Activated CD8-positive, alpha-beta T cell treated with anti-CD3 and anti-CD28 coated beads for 36 hours (primary cell): ENCODE results near the gene PPIF. TPM values are rescaled to one million over a fixed set of nuclear protein-coding genes. Genes with fewer than 3 reads are reported as not detected.

Source experiments
- ATAC-seq: fragments of 200-7000 bp; cut with Tn5 transposase; one replicate; pipeline ENCODE4 v1.10.0; 2021; ENCODE audit warnings: mild to moderate bottlenecking, moderate library complexity
- CTCF ChIA-PET: fragments of 350-600 bp; sonication (Branson Sonifier 250); formaldehyde crosslinking; loops from one replicate; lab custom pipeline; 2021; ENCODE audit warnings: antibody characterized with exemption; lab: Charles Lee
- POLR2A ChIA-PET: fragments of 350-600 bp; sonication (Branson Sonifier 250); formaldehyde crosslinking; loops from one replicate; lab custom pipeline; 2021; ENCODE audit warnings: antibody characterized with exemption; lab: Charles Lee
- DNase-seq: peaks from one replicate; pipeline ENCODE4 v3.0.0-alpha.2; 2020
- H3K27ac Mint-ChIP-seq: one replicate; pipeline ENCODE4 v1.8.0; 2021; ENCODE audit warnings: mild to moderate bottlenecking, mixed read lengths
- H3K27me3 Mint-ChIP-seq: one replicate; pipeline ENCODE4 v1.8.0; 2021; ENCODE audit warnings: mixed read lengths
- H3K36me3 Mint-ChIP-seq: one replicate; pipeline ENCODE4 v1.8.0; 2021; ENCODE audit warnings: low read depth, mixed read lengths
- H3K4me1 Mint-ChIP-seq: one replicate; pipeline ENCODE4 v1.8.0; 2021; ENCODE audit warnings: low read depth, mixed read lengths
- H3K4me3 Mint-ChIP-seq: one replicate; pipeline ENCODE4 v1.8.0; 2021; ENCODE audit warnings: mild to moderate bottlenecking, moderate library complexity, mixed read lengths
- H3K9me3 Mint-ChIP-seq: one replicate; pipeline ENCODE4 v1.8.0; 2021; ENCODE audit warnings: mixed read lengths
- intact Hi-C: fragments of 100-400 bp; cut with micrococcal nuclease; formaldehyde crosslinking; loops from one replicate; pipeline ENCODE4 v1.10.0; 2022
- total RNA-seq, 2 experiments: library from RNA; stranded (reverse); gene quantifications; one replicate each; pipeline ENCODE4 v1.2.3, GENCODE V29; 2021
- TF ChIP-seq, protein P1 (sequence below): fragments of 200-600 bp; IDR thresholded peaks from one replicate; pipeline ENCODE4 v1.8.0; 2022; ENCODE audit warnings: antibody characterized with exemption, mild to moderate bottlenecking

PPIF gene
- total RNA-seq, 2 experiments from 2014 or later, result 81.5 to 88.6 TPM

DNA sequence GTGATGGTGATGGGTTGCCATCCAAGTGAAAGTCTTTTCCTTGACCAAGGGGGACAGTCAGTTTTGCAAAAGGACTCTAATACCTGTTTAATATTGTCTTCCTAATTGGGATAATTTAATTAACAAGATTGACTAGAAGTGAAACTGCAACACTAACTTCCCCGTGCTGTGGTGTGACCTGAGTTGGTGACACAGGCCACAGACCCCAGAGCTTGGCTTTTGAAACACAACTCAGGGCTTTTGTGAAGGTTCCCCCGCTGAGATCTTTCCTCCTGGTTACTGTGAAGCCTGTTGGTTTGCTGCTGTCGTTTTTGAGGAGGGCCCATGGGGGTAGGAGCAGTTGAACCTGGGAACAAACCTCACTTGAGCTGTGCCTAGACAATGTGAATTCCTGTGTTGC, 6.9 kb downstream of the PPIF start:
- intact Hi-C loops, result loop anchor here (5.0 kb wide), 1 partner anchor 37 kb away; no protein-coding TSS in a partner anchor
- ChIA-PET POLR2A (interaction anchor here (0.9 to 13.2 kb wide), 8 partner anchors 8 to 106 kb away, joined by 3 to 155 read pairs (median 4); no protein-coding TSS in a partner anchor), CTCF (interaction anchor here (1.2 to 1.7 kb wide), 2 partner anchors 12 to 20 kb away, joined by 3 to 5 read pairs; no protein-coding TSS in a partner anchor)
- no peaks in the 10 kb centered on the region for H3K27me3 Mint-ChIP-seq
- no peak for ATAC-seq
- H3K27ac Mint-ChIP-seq, result peak overlapping the region; percentile 36
- peaks cover 69% of the 10 kb centered on the region for H3K36me3 Mint-ChIP-seq
- DNase-seq, result peak; percentile 46
- TF ChIP-seq, protein P1, sequence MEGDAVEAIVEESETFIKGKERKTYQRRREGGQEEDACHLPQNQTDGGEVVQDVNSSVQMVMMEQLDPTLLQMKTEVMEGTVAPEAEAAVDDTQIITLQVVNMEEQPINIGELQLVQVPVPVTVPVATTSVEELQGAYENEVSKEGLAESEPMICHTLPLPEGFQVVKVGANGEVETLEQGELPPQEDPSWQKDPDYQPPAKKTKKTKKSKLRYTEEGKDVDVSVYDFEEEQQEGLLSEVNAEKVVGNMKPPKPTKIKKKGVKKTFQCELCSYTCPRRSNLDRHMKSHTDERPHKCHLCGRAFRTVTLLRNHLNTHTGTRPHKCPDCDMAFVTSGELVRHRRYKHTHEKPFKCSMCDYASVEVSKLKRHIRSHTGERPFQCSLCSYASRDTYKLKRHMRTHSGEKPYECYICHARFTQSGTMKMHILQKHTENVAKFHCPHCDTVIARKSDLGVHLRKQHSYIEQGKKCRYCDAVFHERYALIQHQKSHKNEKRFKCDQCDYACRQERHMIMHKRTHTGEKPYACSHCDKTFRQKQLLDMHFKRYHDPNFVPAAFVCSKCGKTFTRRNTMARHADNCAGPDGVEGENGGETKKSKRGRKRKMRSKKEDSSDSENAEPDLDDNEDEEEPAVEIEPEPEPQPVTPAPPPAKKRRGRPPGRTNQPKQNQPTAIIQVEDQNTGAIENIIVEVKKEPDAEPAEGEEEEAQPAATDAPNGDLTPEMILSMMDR, result no peak
- no peak overlapping the region for H3K4me3 Mint-ChIP-seq
- peaks cover 43% of the 10 kb centered on the region for H3K4me1 Mint-ChIP-seq
- no peaks in the 10 kb centered on the region for H3K9me3 Mint-ChIP-seq

DNA sequence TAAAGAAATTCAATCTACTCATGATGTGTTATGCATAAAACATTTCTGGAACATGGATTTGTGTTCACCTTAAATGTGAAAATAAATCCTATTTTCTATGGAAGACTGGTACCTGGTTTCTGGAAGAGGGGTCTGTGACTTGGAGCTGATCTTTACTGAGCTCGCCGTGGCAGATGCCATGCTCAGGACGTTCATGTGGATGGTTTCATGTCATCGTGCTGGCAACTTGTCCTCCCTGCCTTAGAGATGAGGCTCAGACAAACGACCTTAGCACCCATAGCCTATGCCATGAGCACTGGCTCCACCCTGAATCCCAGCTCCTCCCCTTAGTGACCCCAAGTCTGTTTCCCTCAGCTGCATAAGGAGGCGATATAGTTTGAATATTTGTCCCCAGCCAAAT, 7.3 kb downstream of the PPIF start:
- Mint-ChIP-seq H3K27me3 (no peaks in the 10 kb centered on the region), H3K4me1 (peaks cover 39% of the 10 kb centered on the region), H3K9me3 (no peaks in the 10 kb centered on the region), H3K36me3 (peaks cover 64% of the 10 kb centered on the region), H3K27ac (no peak overlapping the region), H3K4me3 (no peak overlapping the region)
- TF ChIP-seq, protein P1, result no peak
- DNase-seq (no peak), ATAC-seq (no peak)
- intact Hi-C loops, result loop anchor here (5.0 kb wide), 1 partner anchor 37 kb away; no protein-coding TSS in a partner anchor
- ChIA-PET POLR2A (interaction anchor here (0.8 to 13.2 kb wide), 8 partner anchors 9 to 107 kb away, joined by 3 to 155 read pairs (median 4); no protein-coding TSS in a partner anchor), CTCF (interaction anchor here (1.2 to 1.7 kb wide), 2 partner anchors 12 to 20 kb away, joined by 3 to 5 read pairs; no protein-coding TSS in a partner anchor)

DNA sequence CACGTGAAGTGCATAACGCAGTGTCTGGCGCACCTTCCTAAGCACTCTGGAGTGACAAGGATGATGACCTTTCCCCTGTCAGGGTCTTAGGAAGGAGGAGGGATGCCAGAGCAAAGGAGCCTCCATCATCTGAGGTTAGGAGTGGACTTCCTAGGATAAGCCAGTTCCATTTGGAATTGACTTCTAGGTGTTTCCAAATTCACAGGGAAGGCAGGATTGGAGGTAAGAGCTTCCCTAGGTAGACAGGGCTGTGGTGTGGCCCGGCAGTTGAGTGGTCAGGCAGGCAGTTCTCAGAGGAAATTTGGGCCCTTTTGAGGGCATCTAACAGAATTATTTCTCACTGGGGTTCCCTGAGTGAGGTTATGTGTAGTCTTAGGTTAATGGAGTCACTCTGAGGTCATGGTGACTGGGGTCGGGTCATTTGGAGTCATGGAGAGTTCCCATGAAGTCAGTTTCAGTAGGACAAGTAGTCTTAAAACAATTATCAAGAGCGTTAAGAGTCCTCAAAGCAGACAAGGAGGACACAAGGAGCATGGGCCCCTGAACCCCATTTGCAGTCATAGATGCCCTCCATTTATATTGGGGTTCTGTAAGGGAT, 8.2 kb downstream of the PPIF start:
- no peaks in the 10 kb centered on the region for H3K27me3 Mint-ChIP-seq
- ATAC-seq (no peak), DNase-seq (no peak)
- ChIA-PET POLR2A (interaction anchor here (0.6 to 2.3 kb wide), 6 partner anchors 10 to 107 kb away, joined by 3 to 10 read pairs (median 4); no protein-coding TSS in a partner anchor), CTCF (interaction anchor here (1.2 kb wide), 1 partner anchor 11 kb away, joined by 3 read pairs; no protein-coding TSS in a partner anchor)
- no peaks in the 10 kb centered on the region for H3K9me3 Mint-ChIP-seq
- peaks cover 34% of the 10 kb centered on the region for H3K4me1 Mint-ChIP-seq
- TF ChIP-seq, protein P1, result no peak
- peaks cover 55% of the 10 kb centered on the region for H3K36me3 Mint-ChIP-seq
- intact Hi-C loops, result no loop called here
- H3K4me3 Mint-ChIP-seq, result no peak overlapping the region
- no peak overlapping the region for H3K27ac Mint-ChIP-seq

DNA sequence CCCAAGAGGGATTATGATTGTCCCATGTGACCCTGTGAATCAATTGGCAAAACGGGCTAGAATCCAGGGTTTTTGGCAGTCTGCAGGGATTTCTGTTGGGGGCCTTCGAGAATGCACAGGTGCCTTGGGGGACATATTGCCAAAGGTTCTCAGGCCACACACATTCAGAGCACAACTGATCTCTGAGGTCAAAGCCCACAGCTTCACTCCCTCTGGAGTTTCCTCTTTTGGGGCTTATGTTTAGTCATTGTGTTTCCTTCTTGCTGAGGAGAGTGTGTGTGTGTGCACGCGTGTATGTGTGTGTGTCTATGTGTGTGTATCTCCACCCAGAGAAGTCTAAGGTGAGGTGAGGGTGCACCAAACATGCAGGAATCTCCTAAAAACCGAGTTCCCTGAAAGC, 8.8 kb downstream of the PPIF start:
- no peak overlapping the region for H3K27ac Mint-ChIP-seq
- TF ChIP-seq, protein P1, result no peak
- CTCF ChIA-PET, result no interaction called here

DNA sequence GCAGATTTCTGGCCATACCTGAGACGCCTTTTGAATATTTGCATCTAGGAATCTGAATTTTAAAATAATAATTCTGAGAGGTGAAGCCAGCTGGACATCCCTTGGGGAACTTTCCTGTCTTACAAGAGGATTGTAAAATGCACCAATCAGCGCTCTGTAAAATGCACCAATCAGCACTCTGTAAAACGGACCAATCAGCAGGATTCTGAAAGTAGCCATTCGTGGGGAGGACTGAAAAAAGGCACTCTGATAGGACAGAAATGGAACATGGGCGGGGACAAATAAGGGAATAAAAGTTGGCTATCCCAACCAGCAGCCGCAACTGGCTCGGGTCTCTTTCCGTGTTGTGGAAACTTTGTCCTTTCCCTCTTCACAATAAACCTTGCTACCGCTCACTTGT, 9.9 kb downstream of the PPIF start:
- H3K36me3 Mint-ChIP-seq, result peaks cover 46% of the 10 kb centered on the region
- TF ChIP-seq, protein P1, result no peak
- no peak overlapping the region for H3K4me3 Mint-ChIP-seq
- H3K9me3 Mint-ChIP-seq, result no peaks in the 10 kb centered on the region
- ATAC-seq (no peak), DNase-seq (no peak)
- ChIA-PET POLR2A (interaction anchor here (2.3 to 3.2 kb wide), 2 partner anchors 9 to 12 kb away, joined by 10 to 22 read pairs; no protein-coding TSS in a partner anchor), CTCF (interaction anchor here (0.9 to 1.5 kb wide), 2 partner anchors 9 to 18 kb away, joined by 6 read pairs; partner anchors contain the start of gene PPIF)
- H3K27ac Mint-ChIP-seq, result no peak overlapping the region
- intact Hi-C loops, result no loop called here
- H3K27me3 Mint-ChIP-seq, result no peaks in the 10 kb centered on the region
- H3K4me1 Mint-ChIP-seq, result peaks cover 45% of the 10 kb centered on the region

More for the DNA sequence above, 8.8 kb downstream of the PPIF start:
- peaks cover 51% of the 10 kb centered on the region for H3K36me3 Mint-ChIP-seq
- H3K27me3 Mint-ChIP-seq, result no peaks in the 10 kb centered on the region
- no peak for DNase-seq
- no peaks in the 10 kb centered on the region for H3K9me3 Mint-ChIP-seq
- no peak overlapping the region for H3K4me3 Mint-ChIP-seq
- intact Hi-C loops, result no loop called here
- ATAC-seq, result peak; percentile 35
- peaks cover 35% of the 10 kb centered on the region for H3K4me1 Mint-ChIP-seq
- POLR2A ChIA-PET, result interaction anchor here (2.3 to 3.2 kb wide), 2 partner anchors 8 to 11 kb away, joined by 10 to 22 read pairs; no protein-coding TSS in a partner anchor
